LoVo (cell line): ENCODE measurements around the gene PROZ.

Source experiments
- DNase-seq: peaks from one replicate; pipeline ENCODE4 v3.0.0-alpha.2; 2016; ENCODE audit warnings: low spot score

The PROZ gene

DNA sequence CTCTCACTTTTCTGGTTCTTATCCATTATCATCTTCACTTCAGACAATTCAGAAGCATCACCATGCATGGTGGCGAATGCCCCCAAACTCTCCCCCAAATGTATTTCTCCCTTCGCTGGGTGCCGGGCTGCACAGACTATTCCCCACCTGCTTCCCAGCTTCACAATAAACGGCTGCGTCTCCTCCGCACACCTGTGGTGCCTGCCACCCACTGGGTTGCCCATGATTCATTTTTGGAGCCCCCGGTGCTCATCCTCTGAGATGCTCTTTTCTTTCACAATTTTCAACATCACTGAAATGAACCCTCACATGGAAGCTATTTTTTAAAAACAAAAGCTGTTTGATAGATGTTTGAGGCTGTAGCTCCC lies 38.6 kb upstream of the PROZ start:
- DNase-seq, result no peak

DNA sequence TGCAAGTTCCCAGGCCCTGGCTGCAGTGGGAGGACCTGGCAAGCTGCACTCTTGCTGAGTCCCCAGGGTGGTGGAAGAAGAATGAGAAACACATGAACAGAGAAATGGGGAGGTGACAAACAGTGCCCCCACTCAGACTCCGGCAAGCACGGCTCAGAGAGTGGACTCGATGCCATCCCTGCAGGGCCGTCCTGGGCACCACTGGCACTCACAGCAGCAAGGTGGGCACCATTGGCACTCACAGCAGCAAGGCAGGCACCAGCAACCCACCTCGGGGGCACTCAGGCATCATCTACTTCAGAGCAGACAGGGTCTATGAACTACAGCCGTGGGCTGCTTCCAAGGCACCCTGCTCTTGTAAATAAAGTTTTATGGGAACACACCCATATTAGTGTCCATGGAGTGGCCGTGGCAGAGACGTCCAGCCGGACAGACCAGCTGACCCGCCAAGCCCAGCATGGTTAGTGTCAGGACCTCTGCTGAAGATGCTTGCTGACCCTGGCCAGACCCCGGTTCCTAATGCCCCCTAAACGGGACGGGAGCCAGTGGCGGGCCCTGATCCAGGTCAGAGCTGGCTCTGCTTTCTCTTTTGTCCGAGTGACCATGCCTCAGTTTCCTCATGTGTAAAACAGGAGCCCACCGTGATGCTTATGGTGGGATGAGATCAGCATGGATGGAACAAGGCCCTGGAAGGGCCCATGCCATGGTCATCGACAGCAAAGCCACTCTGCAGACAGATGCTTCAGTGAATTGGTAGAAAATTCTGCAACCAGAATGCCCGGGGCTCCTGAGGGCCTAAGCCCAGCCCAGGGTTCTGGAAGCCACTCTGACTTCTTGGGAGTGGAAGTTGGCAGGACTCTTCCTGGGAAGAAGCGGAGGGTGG lies 37.9 kb upstream of the PROZ start:
- no peak for DNase-seq

DNA sequence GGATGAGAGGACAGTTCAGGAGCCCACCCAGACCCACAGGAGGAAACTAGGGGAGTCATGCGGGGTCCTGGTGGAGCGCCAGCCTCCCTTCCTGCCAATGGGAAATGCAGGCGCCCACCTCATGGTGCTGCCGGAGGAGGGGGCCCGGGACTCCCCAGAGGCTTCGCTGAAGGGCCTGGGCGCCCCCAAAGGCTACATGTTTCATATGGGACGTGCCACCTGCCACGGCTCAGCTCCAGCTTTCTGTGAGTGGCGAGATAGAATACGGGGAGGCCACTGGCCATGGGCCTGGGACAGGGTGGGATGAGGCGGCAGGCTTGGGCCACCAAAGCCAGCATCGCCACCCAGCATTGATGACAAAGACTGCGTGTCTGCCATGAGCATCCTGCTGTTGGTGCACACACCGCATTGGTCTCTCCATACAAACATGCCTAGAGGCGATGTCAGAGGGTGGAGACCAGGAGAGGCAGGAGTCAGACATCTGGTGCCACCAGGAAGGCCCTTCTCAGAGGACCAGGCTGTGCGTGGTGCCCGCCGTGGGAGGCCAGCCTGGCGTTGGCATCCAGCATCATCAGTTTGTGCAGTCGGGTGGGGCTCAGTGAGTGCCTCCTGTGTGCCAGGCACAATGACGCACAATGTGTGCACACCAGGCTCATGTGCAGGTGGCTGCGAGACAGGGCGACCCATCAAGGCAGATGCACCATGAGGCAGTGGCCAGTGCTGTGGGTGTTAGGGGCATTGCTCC lies 37.1 kb upstream of the PROZ start:
- no peak for DNase-seq

DNA sequence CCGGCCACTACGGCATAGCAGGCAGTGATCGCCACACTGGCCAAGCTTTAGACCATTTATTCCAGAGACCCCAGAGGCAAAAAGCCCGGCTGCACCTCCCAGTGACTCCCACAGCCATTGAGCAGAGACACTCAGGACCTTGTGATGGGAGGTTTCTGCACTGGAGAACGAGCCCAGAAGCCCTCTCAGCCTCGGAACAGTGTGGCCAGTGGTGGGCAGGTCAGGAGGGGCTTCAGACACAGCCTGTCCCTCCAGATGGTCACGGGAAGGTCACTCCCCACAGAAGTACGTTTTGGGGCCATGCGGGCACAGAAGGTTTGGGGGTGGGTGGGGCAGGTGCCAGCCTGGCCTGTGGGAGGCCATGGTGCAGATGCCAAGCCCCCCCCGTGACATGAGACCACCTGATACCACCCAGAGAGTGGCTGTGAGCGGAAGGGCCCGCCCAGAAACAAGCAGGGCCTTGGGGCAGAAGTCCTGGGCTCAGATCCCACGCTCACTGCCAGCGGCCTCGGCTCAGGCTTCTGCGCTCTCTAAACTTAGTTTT lies 36.4 kb upstream of the PROZ start:
- no peak for DNase-seq

DNA sequence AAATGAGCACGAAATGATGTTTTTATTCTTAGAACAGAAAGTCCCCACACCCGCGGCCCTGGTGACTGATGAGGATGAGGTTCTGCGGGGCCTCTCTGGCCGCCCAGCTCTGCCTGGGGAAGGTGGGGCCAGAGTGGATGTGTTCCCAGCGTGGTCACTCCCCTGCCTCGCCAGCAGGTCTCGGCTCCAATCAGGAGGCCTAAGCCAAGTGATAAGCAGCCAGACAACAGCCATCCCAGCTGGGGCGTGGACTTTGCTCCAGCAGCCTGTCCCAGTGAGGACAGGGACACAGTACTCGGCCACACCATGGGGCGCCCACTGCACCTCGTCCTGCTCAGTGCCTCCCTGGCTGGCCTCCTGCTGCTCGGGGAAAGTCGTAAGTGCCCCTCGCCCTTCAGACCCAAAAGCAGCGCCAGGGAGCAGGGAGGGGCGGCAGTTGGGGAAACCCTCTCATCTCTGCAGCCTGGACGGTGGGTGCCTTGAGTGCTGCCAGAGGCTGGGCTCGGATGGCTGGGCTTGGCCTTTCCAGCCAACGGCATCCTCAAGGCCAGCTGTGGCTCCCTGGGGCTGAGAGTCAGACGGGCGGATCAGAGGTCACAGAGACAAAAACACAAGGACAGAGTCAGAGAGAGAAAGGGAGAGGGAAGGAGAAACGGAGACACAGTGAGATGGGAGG lies 35.8 kb upstream of the PROZ start, which contains the start of gene F10:
TSS of gene F10 (plus strand) at position 250 of the 676 bp plus-strand sequence. CDS start at position 307, 57 bp downstream.
- peak; percentile 34 for DNase-seq

DNA sequence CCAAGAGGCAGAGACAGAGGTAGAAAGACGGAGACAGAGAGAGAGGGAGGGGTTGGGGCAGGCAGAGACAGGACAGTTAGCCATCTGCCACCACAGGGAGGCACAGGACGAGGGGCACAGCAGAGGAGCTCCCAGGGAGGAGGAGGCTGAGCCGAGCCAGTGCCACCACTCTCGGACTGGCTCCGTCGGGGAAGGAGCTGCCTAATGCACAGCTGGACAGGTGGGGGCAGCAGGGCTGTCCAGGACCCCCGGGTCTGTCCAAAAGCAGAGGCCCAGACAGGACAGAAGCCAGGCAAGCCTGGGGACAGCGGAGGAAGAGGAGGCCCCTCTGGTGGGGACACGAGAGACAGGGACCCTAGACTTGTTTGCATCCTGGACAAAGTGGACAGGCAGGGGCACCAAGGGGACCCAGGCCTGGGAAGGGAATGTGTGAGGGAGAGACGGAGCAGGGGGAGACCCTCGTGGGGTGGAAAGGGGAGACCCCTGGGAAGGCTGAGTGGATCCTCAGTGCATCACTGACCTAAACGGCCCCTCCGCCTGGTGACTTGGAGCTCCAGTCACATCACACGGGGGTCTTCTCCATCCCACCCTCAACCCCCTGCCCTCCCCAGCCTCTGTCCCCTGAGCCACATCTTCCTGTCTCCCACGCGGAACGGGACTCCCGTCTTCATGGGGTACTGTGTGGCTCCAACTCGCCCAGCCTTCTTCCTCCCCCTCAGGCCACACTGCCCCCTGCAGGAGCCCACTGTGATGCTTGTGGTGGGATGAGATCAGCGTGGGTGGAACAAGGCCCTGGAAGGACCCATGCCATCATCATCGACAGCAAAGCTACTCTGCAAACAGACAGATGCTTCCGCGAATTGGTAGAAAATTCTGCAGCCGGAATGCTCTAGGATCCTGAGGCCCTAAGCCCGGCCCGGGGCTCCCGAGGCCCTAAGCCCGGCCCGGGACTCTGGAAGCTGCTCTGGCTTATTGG lies 34.9 kb upstream of the PROZ start:
- DNase-seq, result no peak

DNA sequence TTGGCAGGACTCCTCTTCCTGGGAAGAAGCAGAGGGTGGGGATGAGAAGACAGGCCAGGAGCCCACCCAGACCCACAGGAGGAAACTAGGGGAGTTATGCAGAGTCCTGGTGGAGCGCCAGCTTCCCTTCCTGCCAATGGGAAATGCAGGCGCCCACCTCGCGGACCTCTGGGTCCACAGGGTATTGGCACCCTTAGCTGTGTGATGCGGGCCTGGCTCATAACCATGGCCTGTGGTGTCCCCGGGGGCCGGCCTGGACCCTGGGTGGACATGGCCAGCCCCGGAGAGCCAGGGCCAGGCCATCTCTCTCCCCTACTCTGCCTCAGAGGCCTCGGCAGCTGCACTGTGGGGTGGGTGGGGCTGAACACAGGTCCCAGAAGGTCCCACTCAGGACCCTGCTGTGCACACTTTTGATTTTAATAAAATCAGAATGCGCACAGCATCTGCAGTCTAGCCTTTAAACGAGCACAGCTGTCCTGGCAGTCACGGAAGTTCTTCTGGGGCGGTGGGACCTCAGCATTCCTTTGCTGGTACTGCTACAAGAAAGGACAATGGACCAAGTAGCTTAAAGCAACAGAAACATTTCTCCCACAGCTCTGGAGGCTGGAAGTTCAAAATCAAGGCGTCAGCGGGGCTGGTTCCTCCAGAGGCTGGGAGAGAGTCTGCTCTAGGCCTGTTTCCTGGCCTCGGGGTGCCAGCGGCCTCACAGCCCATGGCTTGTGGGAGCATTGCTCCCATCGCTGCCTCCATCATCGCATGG lies 34.1 kb upstream of the PROZ start:
- DNase-seq, result no peak

DNA sequence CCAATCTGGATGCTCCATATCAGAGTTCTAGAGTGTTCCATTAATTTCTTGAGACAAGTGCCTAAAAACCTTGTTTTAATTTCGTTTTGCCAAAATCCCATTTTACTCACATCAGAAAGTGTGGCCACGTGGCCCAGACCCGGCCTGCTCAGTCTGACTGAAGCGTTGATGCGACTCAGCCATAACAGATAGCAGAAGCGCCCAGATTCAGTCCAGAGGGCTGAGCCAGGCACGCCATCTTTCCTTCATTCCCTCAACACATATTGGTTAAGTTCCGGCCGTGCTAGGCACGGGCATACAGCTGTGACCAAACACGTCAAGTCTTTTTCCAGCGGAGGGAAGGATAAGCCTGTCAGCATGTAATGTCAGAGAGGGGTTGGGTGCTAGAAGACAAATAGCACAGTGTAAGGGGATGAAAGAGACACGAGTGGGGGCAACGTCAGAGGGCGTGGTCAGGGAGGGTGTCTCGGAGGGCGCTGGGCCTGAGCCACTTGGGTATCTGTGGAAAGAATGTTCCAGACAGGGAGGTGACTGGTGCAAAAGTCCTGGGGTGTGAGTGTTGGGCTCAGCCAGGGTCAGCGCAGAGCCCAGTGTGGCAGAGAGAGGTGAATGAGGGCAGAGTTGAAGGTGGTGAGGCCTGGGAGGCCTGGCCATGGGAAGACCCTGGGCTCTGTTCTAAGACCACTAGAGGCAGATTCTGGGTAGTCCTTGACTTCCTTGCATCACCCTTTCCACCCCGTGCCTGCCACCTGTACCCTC lies 32.8 kb upstream of the PROZ start:
- DNase-seq, result no peak

DNA sequence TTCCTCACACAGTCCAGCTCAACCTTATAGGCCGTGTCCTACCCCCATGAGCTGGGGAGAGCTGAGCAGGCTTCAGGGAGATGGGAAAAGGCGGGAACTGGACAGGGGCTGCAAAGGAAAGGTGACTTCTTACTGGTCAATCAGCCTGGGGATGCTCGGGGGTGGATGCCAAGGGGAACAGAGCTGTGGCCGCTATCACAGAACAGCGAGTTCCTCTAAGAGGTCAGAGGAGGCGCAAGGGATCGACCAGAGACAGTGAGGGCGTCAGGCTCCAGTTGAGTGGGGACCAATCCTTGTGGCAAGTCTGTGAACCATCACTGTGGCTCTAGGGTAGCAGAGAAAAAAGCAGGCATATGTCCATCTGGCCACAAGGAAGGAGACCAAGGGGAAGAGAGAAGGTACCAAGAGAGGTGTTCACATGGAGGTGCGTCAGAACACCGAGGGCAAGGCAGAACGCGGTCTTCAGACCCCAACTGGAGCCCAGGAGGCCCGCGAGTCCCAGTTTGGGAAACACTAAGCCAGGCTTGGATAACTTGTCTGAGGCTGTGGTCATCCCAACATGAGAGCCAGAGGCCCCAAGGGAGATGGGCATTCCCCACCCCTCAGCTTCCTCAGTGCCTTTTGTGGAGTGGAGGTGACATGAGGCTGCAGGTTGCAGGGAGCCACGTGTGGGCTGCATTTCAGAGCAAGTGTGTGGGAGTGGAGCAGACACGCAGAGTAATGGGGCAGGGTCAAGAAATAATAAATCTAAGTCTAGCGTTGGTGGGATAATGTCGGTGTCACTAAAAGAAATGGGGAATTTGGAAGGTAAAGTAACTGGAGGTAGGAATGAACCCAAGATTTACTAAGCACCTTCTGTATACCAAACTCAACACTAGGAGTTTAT lies 31.9 kb upstream of the PROZ start:
- DNase-seq, result no peak

DNA sequence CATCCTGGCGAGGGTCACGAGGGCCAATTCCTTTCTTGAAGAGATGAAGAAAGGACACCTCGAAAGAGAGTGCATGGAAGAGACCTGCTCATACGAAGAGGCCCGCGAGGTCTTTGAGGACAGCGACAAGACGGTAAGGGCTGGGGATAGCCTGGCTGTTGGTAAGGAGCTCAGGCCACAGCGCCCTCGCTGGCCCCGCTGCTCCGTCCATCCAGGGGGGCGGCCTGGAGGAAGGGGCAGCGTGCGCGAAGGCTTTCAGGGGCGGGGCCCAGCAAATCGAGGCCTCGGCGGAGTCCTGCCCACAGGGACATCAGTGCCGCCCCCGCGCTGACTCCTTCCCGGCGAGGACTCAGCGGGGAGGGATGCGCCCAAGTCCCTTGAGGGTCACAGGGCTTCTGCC lies 29.0 kb upstream of the PROZ start:
- DNase-seq, result no peak

DNA sequence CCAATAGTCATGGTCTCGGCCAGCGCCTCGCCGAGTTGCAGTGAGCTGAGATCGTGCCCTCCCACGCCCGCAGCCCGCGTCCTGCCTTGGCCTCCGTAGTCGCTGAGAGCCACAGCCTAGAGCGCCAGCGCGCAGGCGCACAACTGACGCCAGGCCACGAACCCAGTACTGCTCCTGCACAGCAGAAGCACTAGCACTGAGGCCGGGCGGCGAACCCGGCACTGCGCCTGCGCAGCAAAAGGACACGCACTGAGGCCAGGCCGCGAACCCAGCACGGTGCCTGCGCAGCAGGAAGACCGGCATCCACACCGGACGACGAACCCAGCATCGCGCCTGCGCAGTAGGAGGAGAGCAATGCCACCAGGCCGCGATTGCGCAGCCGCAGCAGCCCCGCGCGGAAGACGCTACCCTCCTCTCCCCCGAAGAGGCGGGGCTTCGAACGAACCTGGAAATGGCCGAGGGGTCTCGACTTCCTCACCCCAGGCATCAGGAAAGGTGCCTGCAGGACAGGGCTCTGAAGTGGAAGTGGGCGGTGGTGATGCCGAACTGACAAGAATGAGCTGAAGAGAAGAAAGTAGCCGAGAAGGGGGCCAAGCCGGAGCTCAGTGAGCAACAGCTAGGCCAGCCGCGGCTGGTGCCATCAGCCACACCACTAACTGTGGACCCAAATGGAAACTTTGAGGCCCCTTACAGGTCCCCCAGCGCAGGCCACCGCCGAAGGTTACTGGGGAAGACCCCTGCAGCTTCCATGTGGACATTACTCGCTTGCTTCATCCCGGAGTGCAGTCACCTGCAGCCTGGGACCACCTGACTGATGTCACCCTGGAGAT lies 28.3 kb upstream of the PROZ start:
- DNase-seq, result no peak

DNA sequence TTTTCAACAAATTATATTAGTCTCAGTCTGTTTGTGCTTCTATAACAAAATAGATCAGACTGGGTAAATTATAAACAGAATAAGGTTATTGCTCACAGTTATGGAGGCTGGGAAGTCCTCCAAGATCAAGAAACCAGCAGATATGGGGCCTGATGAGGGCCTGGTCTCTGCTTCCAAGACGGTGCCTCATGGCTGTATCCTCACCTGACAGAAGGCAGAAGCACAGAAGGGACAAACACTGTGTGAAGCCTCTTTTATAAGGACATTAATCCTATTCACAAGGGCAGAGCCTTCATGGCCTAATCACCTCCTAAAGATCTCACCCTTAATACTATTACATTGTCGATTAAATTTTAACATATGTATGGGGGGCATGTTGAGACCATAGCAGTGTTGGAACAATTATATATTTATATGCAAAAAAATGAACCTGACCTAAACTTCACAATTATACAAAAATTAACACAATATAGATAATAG lies 23.1 kb upstream of the PROZ start:
- no peak for DNase-seq

DNA sequence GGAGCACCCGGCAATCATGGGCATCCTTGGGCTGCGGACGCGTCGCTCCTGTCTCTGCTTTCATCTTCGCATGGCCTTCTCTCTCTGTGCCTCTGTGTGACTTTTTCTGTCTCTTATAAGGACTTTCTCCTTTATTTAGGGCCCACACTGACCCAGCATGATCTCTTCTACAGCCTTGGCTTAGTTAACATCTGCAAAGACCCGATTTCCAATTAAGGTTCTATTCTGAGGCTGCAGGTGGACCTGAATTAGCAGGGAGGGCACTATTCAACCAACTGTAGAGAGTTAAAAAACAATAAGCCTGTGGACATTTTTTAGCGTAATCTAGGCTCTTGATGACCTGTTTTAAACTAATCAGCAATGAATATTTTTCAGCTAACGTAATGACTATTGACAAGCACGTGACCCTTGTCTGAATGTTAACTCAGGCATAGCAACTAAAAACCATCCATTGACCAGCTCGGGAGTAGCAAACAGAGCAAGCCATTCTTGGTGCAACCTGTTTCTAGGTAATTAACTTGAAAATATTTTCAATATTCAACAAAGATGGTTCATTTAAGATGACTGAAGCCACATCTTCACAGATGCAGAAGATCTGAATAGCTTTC lies 20.7 kb upstream of the PROZ start:
- no peak for DNase-seq

DNA sequence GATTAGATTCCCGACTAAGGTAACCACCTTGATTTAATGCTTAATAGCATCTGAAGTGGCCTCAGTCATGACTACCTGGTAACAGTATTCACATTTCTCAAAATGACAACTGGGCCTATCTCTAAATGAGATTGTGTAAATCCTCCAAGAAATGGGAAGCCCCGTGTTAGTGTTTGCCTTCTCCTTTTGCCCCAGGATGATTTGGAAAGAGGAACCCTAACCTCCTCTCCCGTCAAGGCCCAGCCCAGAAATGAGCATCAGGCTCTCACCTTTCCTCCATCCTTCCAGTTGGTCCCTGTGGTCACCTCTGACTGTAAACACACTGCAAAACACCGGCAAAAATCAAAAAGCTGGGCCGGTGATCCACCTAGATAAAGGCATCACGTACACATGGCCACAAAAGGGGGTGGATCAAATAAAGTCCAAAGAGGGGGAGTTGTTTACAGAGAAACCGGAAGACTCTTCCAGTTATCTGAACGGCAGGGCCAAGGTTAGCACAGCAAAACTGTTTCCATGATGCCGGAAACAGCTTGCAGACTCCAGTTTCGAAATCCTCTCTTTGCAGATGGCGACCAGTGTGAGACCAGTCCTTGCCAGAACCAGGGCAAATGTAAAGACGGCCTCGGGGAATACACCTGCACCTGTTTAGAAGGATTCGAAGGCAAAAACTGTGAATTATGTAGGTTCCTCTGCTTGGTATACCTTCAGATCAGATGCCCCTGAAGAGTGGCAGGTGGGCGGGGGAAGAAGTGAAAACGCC lies 19.5 kb upstream of the PROZ start:
- no peak for DNase-seq

DNA sequence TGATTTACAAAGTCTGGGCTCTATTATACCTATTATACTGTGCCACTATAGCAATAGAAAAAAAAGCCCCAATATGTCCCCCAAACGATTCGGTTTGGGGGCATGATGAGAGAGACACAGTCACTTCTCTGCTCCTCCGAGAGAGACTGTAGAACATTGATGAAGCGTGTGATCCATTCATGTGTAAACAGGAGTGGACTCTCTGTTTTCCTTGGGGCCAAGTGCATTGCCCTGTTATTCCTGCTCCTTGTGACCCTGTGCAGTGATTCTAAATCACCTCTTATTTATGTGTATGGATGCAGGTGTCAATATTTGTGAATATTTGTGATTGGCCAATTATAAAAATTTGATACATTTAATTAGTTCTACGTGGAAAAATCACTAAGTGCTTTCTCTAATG lies 18.9 kb upstream of the PROZ start:
- no peak for DNase-seq
